Keratinocyte (primary cell): ENCODE data around the gene DNAJC18. TPM values are rescaled to one million over a fixed set of nuclear protein-coding genes. Genes with fewer than 3 reads are reported as not detected.

Experiments
- DNase-seq: peaks from one replicate; pipeline ENCODE4 v3.0.0-alpha.2; 2011; ENCODE audit warnings: low read depth, missing footprints, low spot score
- FAIRE-seq: peaks from 2 replicates; lab custom pipeline; 2011; peaks lifted over from hg19 to GRCh38; lab: Jason Lieb, UNC
- H2AFZ ChIP-seq: 2 replicates; pipeline ENCODE4 v1.6.0; 2012; ENCODE audit warnings: low read length, control low read depth, inconsistent platforms; ENCODE audit not compliant: control insufficient read depth
- H3K27ac ChIP-seq: 2 replicates; pipeline ENCODE4 v1.5.1; 2011; ENCODE audit warnings: low read length; ENCODE audit not compliant: control insufficient read depth, insufficient read depth
- H3K27me3 ChIP-seq: 3 replicates; pipeline ENCODE4 v1.6.0; 2011; ENCODE audit warnings: low read length; ENCODE audit not compliant: control insufficient read depth, insufficient read depth; ENCODE audit errors: extremely low read depth
- H3K36me3 ChIP-seq, 2 experiments: 2 replicates in 1 of 2; 3 replicates in 1 of 2; pipeline ENCODE4 v1.5.1; 2011; ENCODE audit warnings: low read length in 2 of 2, mild to moderate bottlenecking in 1 of 2; ENCODE audit not compliant: control insufficient read depth in 2 of 2, insufficient read depth in 2 of 2; ENCODE audit errors: extremely low read depth in 1 of 2
- H3K4me1 ChIP-seq: 3 replicates; pipeline ENCODE4 v1.5.1; 2011; ENCODE audit warnings: low read length; ENCODE audit not compliant: control insufficient read depth, insufficient read depth; ENCODE audit errors: extremely low read depth
- H3K4me2 ChIP-seq: 3 replicates; pipeline ENCODE4 v1.6.0; 2011; ENCODE audit warnings: low read depth, low read length; ENCODE audit not compliant: control insufficient read depth, insufficient read depth; ENCODE audit errors: extremely low read depth
- H3K4me3 ChIP-seq, 3 experiments: fragments of 200-600 bp in 1 of 3; sonication (generic) in 1 of 3; 2 replicates in 2 of 3; 3 replicates in 1 of 3; pipeline ENCODE4 v1.5.1; 2011 to 2016; ENCODE audit warnings: low read length in 3 of 3, mild to moderate bottlenecking in 3 of 3, control low read depth in 2 of 3, inconsistent platforms in 1 of 3, low read depth in 1 of 3, mixed read lengths in 1 of 3, mixed run types in 1 of 3, moderate library complexity in 1 of 3; ENCODE audit not compliant: control insufficient read depth in 2 of 3, insufficient read depth in 2 of 3; ENCODE audit errors: extremely low read depth in 1 of 3
- H3K79me2 ChIP-seq: 2 replicates; pipeline ENCODE4 v1.6.0; 2012; ENCODE audit warnings: low read length; ENCODE audit not compliant: control insufficient read depth, insufficient read depth
- H3K9ac ChIP-seq: 3 replicates; pipeline ENCODE4 v1.6.0; 2011; ENCODE audit warnings: low read length; ENCODE audit not compliant: control insufficient read depth, insufficient read depth; ENCODE audit errors: extremely low read depth
- H3K9me1 ChIP-seq: 3 replicates; pipeline ENCODE4 v1.6.0; 2011; ENCODE audit warnings: low read length; ENCODE audit not compliant: control insufficient read depth, insufficient read depth; ENCODE audit errors: extremely low read depth
- H3K9me3 ChIP-seq: 2 replicates; pipeline ENCODE4 v1.5.1; 2012; ENCODE audit warnings: low read depth, low read length; ENCODE audit not compliant: control insufficient read depth
- H4K20me1 ChIP-seq: 3 replicates; pipeline ENCODE4 v1.6.0; 2011; ENCODE audit warnings: low read length; ENCODE audit not compliant: control insufficient read depth, insufficient read depth; ENCODE audit errors: extremely low read depth
- EZH2 ChIP-seq: IDR thresholded peaks from one replicate; pipeline ENCODE4 v1.6.1; 2012; ENCODE audit warnings: inconsistent platforms, mild to moderate bottlenecking, low read length, moderate library complexity
- dilution Hi-C: fragments of 300-500 bp; cut with MboI; formaldehyde crosslinking; loops from one replicate; pipeline ENCODE4 v1.7.0; 2020; ENCODE audit warnings: low sequenced_read_pairs; ENCODE audit not compliant: extremely low pct_ligation_motif_present
- polyA plus RNA-seq, 5 experiments: library from polyadenylated mRNA; depleted of rRNA in 3 of 5; stranded (reverse) in 3 of 5; stranded (forward) in 1 of 5; unstranded in 1 of 5; fragments of >200 nt; gene quantifications; 1 replicate in 1 of 5; 2 replicates in 3 of 5; 3 replicates in 1 of 5; pipeline versions ENCODE4 v1.2.1 to v1.2.3, GENCODE V29; 2011 to 2012; ENCODE audit warnings: missing spikeins in 2 of 5, low read depth in 1 of 5, low replicate concordance in 1 of 5
- TF ChIP-seq, protein P1 (sequence below), 3 experiments: IDR thresholded peaks in 1 of 3; conservative IDR thresholded peaks in 1 of 3; optimal IDR thresholded peaks in 1 of 3; 2 replicates in 2 of 3; 3 replicates in 1 of 3; pipeline versions ENCODE3 to v1.5.1; 2011; ENCODE audit warnings: low read length in 3 of 3, mild to moderate bottlenecking in 3 of 3, moderate library complexity in 2 of 3, control low read depth in 1 of 3, inconsistent platforms in 1 of 3; ENCODE audit not compliant: insufficient read depth in 2 of 3; ENCODE audit errors: extremely low read depth in 1 of 3

Gene DNAJC18
- polyA plus RNA-seq, 1 donor (not counting 4 experiments of a cell fraction or from before 2014, with no cell fraction given) = 6.6 TPM

DNA sequence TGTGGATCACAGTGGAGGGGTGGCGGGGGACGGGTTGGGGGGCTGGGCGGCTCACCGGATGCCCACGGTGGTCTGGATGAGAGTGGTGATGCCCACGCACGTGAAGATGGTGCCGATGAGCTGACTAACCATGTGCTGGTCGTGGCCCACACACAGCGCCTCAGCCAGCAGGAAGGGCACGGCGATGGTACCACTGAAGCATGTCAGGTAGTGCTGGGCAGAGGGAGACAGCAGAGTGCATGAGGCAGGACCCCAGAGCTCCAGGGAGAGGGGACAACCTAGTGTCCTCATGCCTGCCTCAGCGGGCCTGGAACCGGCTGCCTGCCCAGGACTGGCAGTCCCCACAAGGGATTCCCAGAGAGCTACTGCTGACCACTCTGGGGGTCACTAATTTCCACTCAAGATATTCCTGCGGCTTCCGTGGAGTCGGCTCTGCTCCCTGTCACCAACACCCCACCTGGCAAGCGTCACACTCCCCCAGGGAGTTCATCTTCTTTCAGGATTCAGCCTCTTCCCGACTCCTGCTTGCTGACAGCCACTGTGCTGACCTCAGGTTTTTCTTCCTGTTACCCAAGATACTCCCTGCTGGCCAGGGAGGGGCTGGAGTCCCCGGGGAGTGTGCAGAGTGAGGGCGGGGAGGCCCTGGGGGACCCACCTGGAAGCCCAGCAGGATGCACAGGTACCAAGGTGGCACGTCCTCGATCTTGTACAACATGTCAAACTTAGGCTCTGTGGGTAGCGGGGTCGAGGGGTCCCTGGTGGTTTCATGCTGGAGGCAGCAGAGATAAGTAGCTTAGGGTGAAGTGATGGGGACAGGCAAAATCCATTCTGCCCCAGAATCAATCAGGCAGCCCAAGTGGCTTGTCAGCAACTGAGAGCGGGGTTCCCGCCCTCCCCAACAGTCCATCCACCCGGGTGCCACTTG, 57.2 kb downstream of the DNAJC18 start:
- no peak for TF ChIP-seq EZH2
- TF ChIP-seq, protein P1, sequence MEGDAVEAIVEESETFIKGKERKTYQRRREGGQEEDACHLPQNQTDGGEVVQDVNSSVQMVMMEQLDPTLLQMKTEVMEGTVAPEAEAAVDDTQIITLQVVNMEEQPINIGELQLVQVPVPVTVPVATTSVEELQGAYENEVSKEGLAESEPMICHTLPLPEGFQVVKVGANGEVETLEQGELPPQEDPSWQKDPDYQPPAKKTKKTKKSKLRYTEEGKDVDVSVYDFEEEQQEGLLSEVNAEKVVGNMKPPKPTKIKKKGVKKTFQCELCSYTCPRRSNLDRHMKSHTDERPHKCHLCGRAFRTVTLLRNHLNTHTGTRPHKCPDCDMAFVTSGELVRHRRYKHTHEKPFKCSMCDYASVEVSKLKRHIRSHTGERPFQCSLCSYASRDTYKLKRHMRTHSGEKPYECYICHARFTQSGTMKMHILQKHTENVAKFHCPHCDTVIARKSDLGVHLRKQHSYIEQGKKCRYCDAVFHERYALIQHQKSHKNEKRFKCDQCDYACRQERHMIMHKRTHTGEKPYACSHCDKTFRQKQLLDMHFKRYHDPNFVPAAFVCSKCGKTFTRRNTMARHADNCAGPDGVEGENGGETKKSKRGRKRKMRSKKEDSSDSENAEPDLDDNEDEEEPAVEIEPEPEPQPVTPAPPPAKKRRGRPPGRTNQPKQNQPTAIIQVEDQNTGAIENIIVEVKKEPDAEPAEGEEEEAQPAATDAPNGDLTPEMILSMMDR (optimal IDR thresholded peaks at IDR 0.05 in 1 of 3, IDR thresholded peaks at IDR 0.05 in 1 of 3, conservative IDR thresholded peaks at IDR 0.05 in 1 of 3; ENCODE audit: extremely low read depth in 1 of 3, insufficient read depth in 2 of 3, low read length in 3 of 3) = no peak
- H3K4me3 ChIP-seq = no peak overlapping the region
- H3K4me1 ChIP-seq = peaks cover 32% of the 10 kb centered on the region
- no peaks in the 10 kb centered on the region for H3K79me2 ChIP-seq
- H3K27me3 ChIP-seq = no peaks in the 10 kb centered on the region
- H3K9me3 ChIP-seq = no peaks in the 10 kb centered on the region
- no peaks in the 10 kb centered on the region for H3K9me1 ChIP-seq
- no peak overlapping the region for H3K9ac ChIP-seq
- H4K20me1 ChIP-seq = no peaks in the 10 kb centered on the region
- no peak overlapping the region for H3K4me2 ChIP-seq
- DNase-seq (no peak), FAIRE-seq (no peak)
- no peaks in the 10 kb centered on the region for H3K36me3 ChIP-seq
- H3K27ac ChIP-seq = no peak overlapping the region
- dilution Hi-C loops = no loop called here
- no peak overlapping the region for H2AFZ ChIP-seq

DNA sequence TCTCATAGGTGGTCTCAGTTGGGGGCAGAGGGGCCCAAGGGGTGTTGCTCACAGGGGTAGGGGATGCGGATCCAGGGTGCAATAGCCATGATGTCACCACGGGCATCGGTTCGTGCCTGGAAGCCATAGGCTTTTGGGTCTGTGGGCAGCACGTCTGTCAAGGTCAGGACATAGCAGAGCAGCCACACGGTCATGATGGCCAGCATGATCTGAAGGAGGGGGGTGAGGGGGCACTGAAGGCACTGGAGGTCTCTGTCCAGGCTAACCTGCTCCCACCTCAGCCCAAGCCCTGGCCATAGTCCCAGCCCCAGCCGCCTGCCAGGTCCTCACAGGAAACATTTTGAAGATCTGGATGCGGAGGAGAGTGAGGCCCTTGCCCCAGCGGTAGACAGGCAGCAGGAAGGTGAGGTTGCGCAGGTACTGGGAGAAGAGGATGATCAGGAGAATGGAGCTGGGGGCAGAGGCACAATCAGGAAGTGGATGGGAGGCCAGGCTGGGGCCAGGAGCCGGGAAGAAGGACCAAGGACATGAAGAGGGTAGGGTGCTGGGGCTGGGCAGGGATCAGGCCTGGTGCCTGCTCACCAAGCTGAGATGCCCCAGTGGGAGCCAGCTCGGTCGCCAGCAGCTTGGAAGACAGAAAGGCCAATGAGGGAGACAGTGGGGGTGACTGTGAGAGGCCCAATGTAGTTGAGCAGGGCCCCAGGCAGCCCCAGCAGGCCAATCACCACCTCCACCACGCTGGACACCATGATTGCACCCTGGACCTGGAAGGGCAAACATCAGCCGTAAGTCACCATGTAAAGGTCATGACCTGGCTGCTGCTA, 59.5 kb downstream of the DNAJC18 start:
- Histone ChIP-seq H3K79me2 (no peaks in the 10 kb centered on the region), H3K4me1 (peaks cover 15% of the 10 kb centered on the region)

More for the DNA sequence above, 59.5 kb downstream of the DNAJC18 start:
- Histone ChIP-seq H3K27me3 (no peaks in the 10 kb centered on the region), H3K9me3 (no peaks in the 10 kb centered on the region), H3K9me1 (no peaks in the 10 kb centered on the region), H3K9ac (no peak overlapping the region), H3K4me3 (no peak overlapping the region), H2AFZ (no peak overlapping the region), H3K27ac (no peak overlapping the region), H3K4me2 (no peak overlapping the region), H4K20me1 (no peaks in the 10 kb centered on the region), H3K36me3 (no peaks in the 10 kb centered on the region)
- TF ChIP-seq, protein P1 (optimal IDR thresholded peaks at IDR 0.05 in 1 of 3, IDR thresholded peaks at IDR 0.05 in 1 of 3, conservative IDR thresholded peaks at IDR 0.05 in 1 of 3; ENCODE audit: extremely low read depth in 1 of 3, insufficient read depth in 2 of 3, low read length in 3 of 3) = no peak
- no peak for TF ChIP-seq EZH2
- no peak for FAIRE-seq
- dilution Hi-C loops = no loop called here
- no peak for DNase-seq
